Spleen (tissue), 7 donors: Measurements from ENCODE around the gene UNC13A.

ENCODE experiments used
- CTCF ChIP-seq, 11 experiments: fragments of 200-600 bp in 7 of 11; fragments of 450-650 bp in 4 of 11; sonication (generic) in 4 of 11; IDR thresholded peaks in 8 of 11; conservative IDR thresholded peaks in 3 of 11; 1 replicate in 7 of 11; 2 replicates in 4 of 11; pipeline versions ENCODE4 v1.4.0 to v1.8.0; 2016 to 2021; ENCODE audit warnings: antibody characterized with exemption in 11 of 11, inconsistent platforms in 4 of 11, mild to moderate bottlenecking in 1 of 11
- POLR2A ChIP-seq, 3 donors: fragments of 450-650 bp; IDR thresholded peaks; one replicate each; pipeline ENCODE4 v1.5.1; 2017; ENCODE audit warnings: antibody characterized with exemption in 3 of 3, mild to moderate bottlenecking in 1 of 3
- donor health status: DM: no; HTN: no; CAD: no; lungs with moderate emphysema.
- donor health status: DM: no; HTN: no; CAD: no.
- donor health status: DM: no; HTN: no; CAD: no.

- TF ChIP-seq CTCF (IDR thresholded peaks at IDR 0.05 in 8 of 11, conservative IDR thresholded peaks at IDR 0.05 in 3 of 11) = no peak
- TF ChIP-seq POLR2A (IDR thresholded peaks at IDR 0.05) = no peak
Measured at GRCh38 chr19:17615889-17616685, 72.1 kb downstream of the UNC13A start.
